Nephron progenitor cell (in vitro differentiated cells): ENCODE data around the gene SLAMF1.
"Not testable (repeated sequence)": the region's sequence is repeated elsewhere in the genome, so short reads cannot be mapped to it uniquely, and the experiment has no call there.

Experiments
- DNase-seq: peaks from one replicate; pipeline ENCODE4 v3.0.0; 2021
- H3K27ac Mint-ChIP-seq: 2 replicates; pipeline ENCODE4 v1.8.0; 2021; ENCODE audit warnings: mild to moderate bottlenecking, moderate library complexity, mixed read lengths
- H3K27me3 Mint-ChIP-seq: 2 replicates; pipeline ENCODE4 v1.8.0; 2021; ENCODE audit warnings: mild to moderate bottlenecking, low read depth, mixed read lengths; ENCODE audit not compliant: poor library complexity
- H3K36me3 Mint-ChIP-seq: 2 replicates; pipeline ENCODE4 v1.8.0; 2021; ENCODE audit warnings: low read depth, mixed read lengths
- H3K4me1 Mint-ChIP-seq: 2 replicates; pipeline ENCODE4 v1.8.0; 2021; ENCODE audit warnings: mixed read lengths
- H3K4me3 Mint-ChIP-seq: 2 replicates; pipeline ENCODE4 v1.8.0; 2021; ENCODE audit warnings: mild to moderate bottlenecking, moderate library complexity, mixed read lengths
- H3K9me3 Mint-ChIP-seq: 2 replicates; pipeline ENCODE4 v1.8.0; 2021; ENCODE audit warnings: mild to moderate bottlenecking, moderate library complexity, mixed read lengths
- CTCF ChIP-seq: fragments of 200-600 bp; sonication (generic); IDR thresholded peaks from 2 replicates; pipeline ENCODE4 v1.5.0; 2021; ENCODE audit warnings: antibody characterized with exemption

The SLAMF1 gene

GRCh38 chr1:160605205-160605604 is 41.6 kb downstream of the SLAMF1 start:
- peaks cover 12% of the 10 kb centered on the region for H3K4me1 Mint-ChIP-seq
- peaks cover 6% of the 10 kb centered on the region for H3K36me3 Mint-ChIP-seq
- no peak overlapping the region for H3K4me3 Mint-ChIP-seq
- peaks cover 53% of the 10 kb centered on the region for H3K9me3 Mint-ChIP-seq
- no peak for DNase-seq
- no peak for TF ChIP-seq CTCF
- H3K27ac Mint-ChIP-seq, result no peak overlapping the region
- H3K27me3 Mint-ChIP-seq, result no peaks in the 10 kb centered on the region

DNA sequence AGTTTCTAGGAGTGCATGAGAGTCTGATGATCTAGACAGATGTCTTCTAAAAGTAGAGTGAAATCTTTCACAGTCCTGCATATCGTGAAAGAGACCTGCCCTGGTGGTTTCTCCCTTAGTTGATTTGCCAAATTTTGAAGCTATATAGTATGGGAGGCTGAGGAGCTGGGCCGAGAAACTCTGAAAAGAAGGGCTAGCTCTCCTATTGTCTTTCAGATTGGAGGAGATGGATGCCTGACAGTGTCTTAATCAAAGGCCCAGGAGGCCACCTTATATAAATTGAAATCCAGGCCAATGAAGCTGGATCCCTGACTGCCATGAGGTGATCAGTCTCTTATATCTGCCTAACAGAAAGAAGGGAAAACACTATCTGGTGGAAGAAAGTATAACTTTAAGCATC is 49.1 kb downstream of the SLAMF1 start:
- no peak for TF ChIP-seq CTCF
- H3K4me1 Mint-ChIP-seq, result no peaks in the 10 kb centered on the region
- H3K27me3 Mint-ChIP-seq, result peaks cover 5% of the 10 kb centered on the region
- no peak overlapping the region for H3K27ac Mint-ChIP-seq
- DNase-seq, result no peak
- peaks cover under 1% of the 10 kb centered on the region for H3K36me3 Mint-ChIP-seq
- no peak overlapping the region for H3K4me3 Mint-ChIP-seq
- H3K9me3 Mint-ChIP-seq, result peaks cover 61% of the 10 kb centered on the region

DNA sequence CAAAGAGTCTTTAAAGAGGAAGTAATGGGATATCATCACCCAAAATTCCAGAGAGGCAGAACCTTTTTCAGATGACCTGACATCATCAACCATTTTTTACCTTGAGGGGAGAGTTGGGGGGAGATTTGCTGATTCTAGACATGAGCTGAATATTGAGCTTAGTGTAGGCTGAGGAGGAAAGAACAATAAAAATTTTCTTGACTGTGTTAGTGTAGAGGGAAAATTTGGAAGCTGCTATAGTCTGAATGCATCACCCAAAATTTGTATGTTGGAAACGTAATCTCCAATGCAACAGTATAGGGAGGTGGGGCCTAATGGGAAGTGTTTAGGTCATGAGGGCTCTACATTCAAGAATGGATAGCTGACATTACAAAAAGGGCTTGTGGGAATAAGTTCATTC is 49.8 kb downstream of the SLAMF1 start:
- no peaks in the 10 kb centered on the region for H3K4me1 Mint-ChIP-seq
- H3K9me3 Mint-ChIP-seq, result peaks cover 55% of the 10 kb centered on the region
- H3K36me3 Mint-ChIP-seq, result no peaks in the 10 kb centered on the region
- H3K27ac Mint-ChIP-seq, result no peak overlapping the region
- no peak for DNase-seq
- TF ChIP-seq CTCF, result no peak
- H3K27me3 Mint-ChIP-seq, result peaks cover 5% of the 10 kb centered on the region
- H3K4me3 Mint-ChIP-seq, result no peak overlapping the region

- DNase-seq, result no peak
- Mint-ChIP-seq H3K4me3 (no peak overlapping the region), H3K27me3 (no peaks in the 10 kb centered on the region), H3K9me3 (peaks cover 30% of the 10 kb centered on the region), H3K36me3 (no peaks in the 10 kb centered on the region), H3K4me1 (no peaks in the 10 kb centered on the region), H3K27ac (no peak overlapping the region)
- no peak for TF ChIP-seq CTCF
Measured at GRCh38 chr1:160590488-160590887, 56.4 kb downstream of the SLAMF1 start.

GRCh38 chr1:160588468-160588867 is 58.4 kb downstream of the SLAMF1 start:
- H3K4me3 Mint-ChIP-seq, result no peak overlapping the region
- peak overlapping the region; percentile 30 for H3K27ac Mint-ChIP-seq
- DNase-seq, result no peak
- no peaks in the 10 kb centered on the region for H3K27me3 Mint-ChIP-seq
- no peak for TF ChIP-seq CTCF
- H3K4me1 Mint-ChIP-seq, result no peaks in the 10 kb centered on the region
- peaks cover 20% of the 10 kb centered on the region for H3K9me3 Mint-ChIP-seq
- no peaks in the 10 kb centered on the region for H3K36me3 Mint-ChIP-seq

DNA sequence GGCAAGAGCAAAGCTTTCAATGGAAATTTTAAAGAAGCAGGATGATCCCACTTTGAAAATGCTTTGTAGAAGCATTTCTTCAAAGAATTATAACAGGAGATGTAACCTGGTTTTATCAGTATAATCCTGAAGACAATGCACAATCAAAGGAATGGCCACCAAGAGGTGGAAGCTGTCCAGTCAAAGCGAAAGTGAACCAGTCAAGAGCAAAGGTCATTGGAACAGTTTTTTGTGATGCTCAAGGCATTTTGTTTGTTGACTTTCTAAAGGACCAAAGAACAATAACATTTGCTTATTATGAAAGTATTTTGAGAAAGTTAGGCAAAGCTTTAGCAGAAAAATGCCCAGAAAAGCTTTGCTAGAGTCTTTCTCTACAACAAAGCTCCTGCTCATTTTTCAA is 62.1 kb downstream of the SLAMF1 start:
- Mint-ChIP-seq H3K27ac (no peak overlapping the region), H3K27me3 (no peaks in the 10 kb centered on the region), H3K36me3 (no peaks in the 10 kb centered on the region), H3K4me3 (no peak overlapping the region), H3K4me1 (no peaks in the 10 kb centered on the region), H3K9me3 (peaks cover 16% of the 10 kb centered on the region)
- no peak for DNase-seq
- TF ChIP-seq CTCF, result no peak

- not testable (repeated sequence) for H3K36me3 Mint-ChIP-seq, H3K4me3 Mint-ChIP-seq, H3K4me1 Mint-ChIP-seq, H3K27ac Mint-ChIP-seq, DNase-seq, H3K27me3 Mint-ChIP-seq
- H3K9me3 Mint-ChIP-seq, result peaks cover 16% of the 10 kb centered on the region
Measured at GRCh38 chr1:160582976-160583375, 63.9 kb downstream of the SLAMF1 start.
